HEK293 (cell line): ENCODE data around the gene LAMA5.
A peak's percentile ranks its signal among the peaks of the same experiment; 100 is the strongest.

Experiments used
- BCL11A ChIP-seq: fragments of 450-650 bp; formaldehyde crosslinking; IDR thresholded peaks from 2 replicates; pipeline ENCODE4 v1.5.1; 2016; ENCODE audit warnings: low read depth, missing biosample characterization, missing genetic modification characterization
- CTCF ChIP-seq: fragments of 450-650 bp; formaldehyde crosslinking; IDR thresholded peaks from 2 replicates; pipeline ENCODE4 v1.5.1; 2016; ENCODE audit warnings: missing biosample characterization, missing genetic modification characterization
- GLIS1 ChIP-seq: fragments of 450-650 bp; formaldehyde crosslinking; IDR thresholded peaks from 2 replicates; pipeline ENCODE4 v1.5.1; 2016; ENCODE audit warnings: missing biosample characterization, missing genetic modification characterization
- KLF10 ChIP-seq: fragments of 450-650 bp; IDR thresholded peaks from 2 replicates; pipeline ENCODE4 v1.5.1; 2018; ENCODE audit warnings: missing biosample characterization, mild to moderate bottlenecking, missing genetic modification characterization
- MZF1 ChIP-seq: fragments of 450-650 bp; formaldehyde crosslinking; IDR thresholded peaks from 2 replicates; pipeline ENCODE4 v1.5.1; 2017; ENCODE audit warnings: missing biosample characterization, missing genetic modification characterization, borderline replicate concordance
- PRDM1 ChIP-seq: fragments of 450-650 bp; formaldehyde crosslinking; IDR thresholded peaks from 2 replicates; pipeline ENCODE4; 2016; ENCODE audit warnings: missing biosample characterization, missing genetic modification characterization
- PRDM10 ChIP-seq: fragments of 450-650 bp; formaldehyde crosslinking; IDR thresholded peaks from 2 replicates; pipeline ENCODE4 v1.5.1; 2016; ENCODE audit warnings: missing biosample characterization, missing genetic modification characterization
- ZBTB26 ChIP-seq: fragments of 450-650 bp; formaldehyde crosslinking; optimal IDR thresholded peaks from 2 replicates; pipeline ENCODE3; 2016; ENCODE audit warnings: missing biosample characterization, mild to moderate bottlenecking, missing genetic modification characterization
- ZBTB8A ChIP-seq: fragments of 450-650 bp; formaldehyde crosslinking; IDR thresholded peaks from 2 replicates; pipeline ENCODE4 v1.5.1; 2016; ENCODE audit warnings: missing biosample characterization, missing genetic modification characterization
- ZNF157 ChIP-seq: fragments of 450-650 bp; formaldehyde crosslinking; IDR thresholded peaks from 2 replicates; pipeline ENCODE4 v1.5.1; 2016; ENCODE audit warnings: missing biosample characterization, missing genetic modification characterization
- ZNF2 ChIP-seq: fragments of 450-650 bp; formaldehyde crosslinking; IDR thresholded peaks from 2 replicates; pipeline ENCODE4 v1.5.1; 2016; ENCODE audit warnings: missing biosample characterization, missing genetic modification characterization
- ZNF26 ChIP-seq: fragments of 450-650 bp; formaldehyde crosslinking; IDR thresholded peaks from 2 replicates; pipeline ENCODE4 v1.5.1; 2016; ENCODE audit warnings: missing biosample characterization, missing genetic modification characterization
- ZNF311 ChIP-seq: fragments of 450-650 bp; formaldehyde crosslinking; IDR thresholded peaks from 2 replicates; pipeline ENCODE4 v1.5.1; 2017; ENCODE audit warnings: missing biosample characterization, missing genetic modification characterization, borderline replicate concordance
- ZNF366 ChIP-seq: fragments of 450-650 bp; formaldehyde crosslinking; conservative IDR thresholded peaks from 2 replicates; pipeline ENCODE4 v1.5.1; 2016; ENCODE audit warnings: missing biosample characterization, missing genetic modification characterization
- ZNF394 ChIP-seq: fragments of 450-650 bp; formaldehyde crosslinking; IDR thresholded peaks from 2 replicates; pipeline ENCODE4 v1.5.1; 2016; ENCODE audit warnings: missing biosample characterization, missing genetic modification characterization, mild to moderate bottlenecking, moderate library complexity, borderline replicate concordance
- ZNF555 ChIP-seq: fragments of 450-650 bp; formaldehyde crosslinking; conservative IDR thresholded peaks from 2 replicates; pipeline ENCODE4 v1.5.1; 2017; ENCODE audit warnings: missing biosample characterization, mild to moderate bottlenecking, missing genetic modification characterization, inconsistent platforms
- ZNF610 ChIP-seq: fragments of 450-650 bp; formaldehyde crosslinking; IDR thresholded peaks from 2 replicates; pipeline ENCODE4 v1.5.1; 2016; ENCODE audit warnings: missing biosample characterization, missing genetic modification characterization, borderline replicate concordance
- ZNF677 ChIP-seq: fragments of 450-650 bp; IDR thresholded peaks from 2 replicates; pipeline ENCODE4 v1.5.0; 2018; ENCODE audit warnings: missing biosample characterization, mild to moderate bottlenecking, missing genetic modification characterization, moderate library complexity
- ZNF707 ChIP-seq: fragments of 450-650 bp; formaldehyde crosslinking; IDR thresholded peaks from 2 replicates; pipeline ENCODE4 v1.5.1; 2016; ENCODE audit warnings: missing biosample characterization, missing genetic modification characterization
- ZNF76 ChIP-seq: fragments of 450-650 bp; formaldehyde crosslinking; IDR thresholded peaks from 2 replicates; pipeline ENCODE4; 2016; ENCODE audit warnings: low read depth, missing biosample characterization, missing genetic modification characterization, borderline replicate concordance
- ZNF785 ChIP-seq: fragments of 450-650 bp; formaldehyde crosslinking; IDR thresholded peaks from 2 replicates; pipeline ENCODE4 v1.5.1; 2016; ENCODE audit warnings: missing biosample characterization, missing genetic modification characterization
- ZNF837 ChIP-seq: fragments of 450-650 bp; formaldehyde crosslinking; IDR thresholded peaks from 2 replicates; pipeline ENCODE4 v1.5.1; 2016; ENCODE audit warnings: missing biosample characterization, missing genetic modification characterization
- ZNF843 ChIP-seq: fragments of 450-650 bp; formaldehyde crosslinking; IDR thresholded peaks from 2 replicates; pipeline ENCODE4 v1.5.1; 2016; ENCODE audit warnings: missing biosample characterization, missing genetic modification characterization
- TF ChIP-seq, protein P1 (sequence below): fragments of 450-650 bp; formaldehyde crosslinking; IDR thresholded peaks from 2 replicates; pipeline ENCODE4 v1.5.1; 2017; ENCODE audit warnings: missing biosample characterization, missing genetic modification characterization
- TF ChIP-seq, protein P2 (sequence below): fragments of 450-650 bp; formaldehyde crosslinking; IDR thresholded peaks from 2 replicates; pipeline ENCODE4 v1.5.1; 2016; ENCODE audit warnings: missing biosample characterization, missing genetic modification characterization
- TF ChIP-seq, protein P3 (sequence below): fragments of 450-650 bp; formaldehyde crosslinking; IDR thresholded peaks from 2 replicates; pipeline ENCODE4 v1.5.1; 2017; ENCODE audit warnings: missing biosample characterization, missing genetic modification characterization

LAMA5 gene

GRCh38 chr20:62407221-62407992 lies 40.3 kb upstream of the LAMA5 start, which contains the start of gene CABLES2 (continued):
- TF ChIP-seq MZF1 (tag by site-specific recombination) (no peak; the same call in 1 of the 2 replicates), ZNF76 (peak; percentile 80), ZBTB8A (tag by site-specific recombination) (peak; percentile 97), ZNF2 (peak; percentile 80), ZNF555 (no peak), ZNF837 (tag by site-specific recombination) (no peak), PRDM1 (no peak), ZNF311 (tag by site-specific recombination) (no peak), ZNF394 (tag by site-specific recombination) (peak; percentile 76; the same call in 1 of the 2 replicates), ZNF26 (tag by site-specific recombination) (no peak), ZNF707 (tag by site-specific recombination) (no peak), KLF10 (tag by site-specific recombination) (peak; percentile 97), PRDM10 (tag by site-specific recombination) (peak; percentile 66), ZNF785 (peak; percentile 91), ZNF366 (tag by site-specific recombination) (0 out of 2 replicates have a peak, but pooled peaks have one; percentile 13), GLIS1 (tag by site-specific recombination) (peak; percentile 59), ZNF843 (tag by site-specific recombination) (peak; percentile 72; the same call in 1 of the 2 replicates), ZNF610 (tag by site-specific recombination) (peak; percentile 86; the same call in 1 of the 2 replicates), ZNF677 (tag by site-specific recombination) (no peak), BCL11A (peak; percentile 81), ZNF157 (no peak), ZBTB26 (peak; percentile 97), CTCF (peak; percentile 64)
- TF ChIP-seq, protein P1, sequence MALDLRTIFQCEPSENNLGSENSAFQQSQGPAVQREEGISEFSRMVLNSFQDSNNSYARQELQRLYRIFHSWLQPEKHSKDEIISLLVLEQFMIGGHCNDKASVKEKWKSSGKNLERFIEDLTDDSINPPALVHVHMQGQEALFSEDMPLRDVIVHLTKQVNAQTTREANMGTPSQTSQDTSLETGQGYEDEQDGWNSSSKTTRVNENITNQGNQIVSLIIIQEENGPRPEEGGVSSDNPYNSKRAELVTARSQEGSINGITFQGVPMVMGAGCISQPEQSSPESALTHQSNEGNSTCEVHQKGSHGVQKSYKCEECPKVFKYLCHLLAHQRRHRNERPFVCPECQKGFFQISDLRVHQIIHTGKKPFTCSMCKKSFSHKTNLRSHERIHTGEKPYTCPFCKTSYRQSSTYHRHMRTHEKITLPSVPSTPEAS (tag by site-specific recombination): peak; percentile 56
- TF ChIP-seq, protein P2, sequence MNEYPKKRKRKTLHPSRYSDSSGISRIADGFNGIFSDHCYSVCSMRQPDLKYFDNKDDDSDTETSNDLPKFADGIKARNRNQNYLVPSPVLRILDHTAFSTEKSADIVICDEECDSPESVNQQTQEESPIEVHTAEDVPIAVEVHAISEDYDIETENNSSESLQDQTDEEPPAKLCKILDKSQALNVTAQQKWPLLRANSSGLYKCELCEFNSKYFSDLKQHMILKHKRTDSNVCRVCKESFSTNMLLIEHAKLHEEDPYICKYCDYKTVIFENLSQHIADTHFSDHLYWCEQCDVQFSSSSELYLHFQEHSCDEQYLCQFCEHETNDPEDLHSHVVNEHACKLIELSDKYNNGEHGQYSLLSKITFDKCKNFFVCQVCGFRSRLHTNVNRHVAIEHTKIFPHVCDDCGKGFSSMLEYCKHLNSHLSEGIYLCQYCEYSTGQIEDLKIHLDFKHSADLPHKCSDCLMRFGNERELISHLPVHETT (tag by site-specific recombination): peak; percentile 85
- TF ChIP-seq, protein P3, sequence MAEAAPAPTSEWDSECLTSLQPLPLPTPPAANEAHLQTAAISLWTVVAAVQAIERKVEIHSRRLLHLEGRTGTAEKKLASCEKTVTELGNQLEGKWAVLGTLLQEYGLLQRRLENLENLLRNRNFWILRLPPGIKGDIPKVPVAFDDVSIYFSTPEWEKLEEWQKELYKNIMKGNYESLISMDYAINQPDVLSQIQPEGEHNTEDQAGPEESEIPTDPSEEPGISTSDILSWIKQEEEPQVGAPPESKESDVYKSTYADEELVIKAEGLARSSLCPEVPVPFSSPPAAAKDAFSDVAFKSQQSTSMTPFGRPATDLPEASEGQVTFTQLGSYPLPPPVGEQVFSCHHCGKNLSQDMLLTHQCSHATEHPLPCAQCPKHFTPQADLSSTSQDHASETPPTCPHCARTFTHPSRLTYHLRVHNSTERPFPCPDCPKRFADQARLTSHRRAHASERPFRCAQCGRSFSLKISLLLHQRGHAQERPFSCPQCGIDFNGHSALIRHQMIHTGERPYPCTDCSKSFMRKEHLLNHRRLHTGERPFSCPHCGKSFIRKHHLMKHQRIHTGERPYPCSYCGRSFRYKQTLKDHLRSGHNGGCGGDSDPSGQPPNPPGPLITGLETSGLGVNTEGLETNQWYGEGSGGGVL (tag by site-specific recombination): peak; percentile 45
